ENCODE measurements around the gene RASAL1.

GRCh38 chr12:113059071-113059595 lies 76.4 kb downstream of the RASAL1 start:
- no peak for TF ChIP-seq EZH2 (IDR thresholded peaks at IDR 0.05; ENCODE audit: borderline replicate concordance, low read length)
- no peak for TF ChIP-seq CTCF (IDR thresholded peaks at IDR 0.05; ENCODE audit: low read length)
